ENCODE data around the gene FKBP4. TPM values are rescaled to one million over a fixed set of nuclear protein-coding genes. Genes with fewer than 3 reads are reported as not detected.

The FKBP4 gene
- total and polyA plus RNA-seq, 3 donors from 2014 or later = 64.2 to 154 (median 74.9) TPM

GRCh38 chr12:2776129-2776806 lies 18.5 kb upstream of the FKBP4 start:
- Histone ChIP-seq H3K27ac (no peak overlapping the region), H3K36me3 (ENCODE audit: low read depth, missing control alignments) (no peaks in the 10 kb centered on the region), H3K4me1 (peaks cover 3% of the 10 kb centered on the region), H3K27me3 (no peaks in the 10 kb centered on the region), H3K9me3 (no peaks in the 10 kb centered on the region), H3K4me3 (no peak overlapping the region)
- no peak for DNase-seq
- intact Hi-C loops (cut with DNase I; ENCODE audit: low total_unique reads) = no loop called here
- WGBS, 2 donors = 91 to 93% methylated on average over 20 of the region's 20 CpGs
- TF ChIP-seq POLR2A (IDR thresholded peaks at IDR 0.05) = no peak
- TF ChIP-seq CTCF (IDR thresholded peaks at IDR 0.05) = no peak

GRCh38 chr12:2779281-2779680 lies 15.5 kb upstream of the FKBP4 start:
- Histone ChIP-seq H3K9me3 (no peaks in the 10 kb centered on the region), H3K36me3 (ENCODE audit: low read depth, missing control alignments) (no peaks in the 10 kb centered on the region), H3K4me1 (peaks cover 3% of the 10 kb centered on the region), H3K27ac (no peak overlapping the region), H3K27me3 (no peaks in the 10 kb centered on the region), H3K4me3 (no peak overlapping the region)
- no peak for DNase-seq
- 83 to 91% methylated on average over 4 of the region's 4 CpGs for WGBS, 2 donors
- intact Hi-C loops (cut with DNase I; ENCODE audit: low total_unique reads) = no loop called here
- no peak for TF ChIP-seq CTCF (IDR thresholded peaks at IDR 0.05)
- TF ChIP-seq POLR2A (IDR thresholded peaks at IDR 0.05) = no peak

GRCh38 chr12:2783936-2784600 lies 10.7 kb upstream of the FKBP4 start:
- Histone ChIP-seq H3K4me1 (no peaks in the 10 kb centered on the region), H3K27ac (no peak overlapping the region), H3K9me3 (no peaks in the 10 kb centered on the region), H3K4me3 (peak overlapping the region; percentile 9 to 18), H3K27me3 (no peaks in the 10 kb centered on the region), H3K36me3 (ENCODE audit: low read depth, missing control alignments) (no peaks in the 10 kb centered on the region)
- peak; percentile 73 for DNase-seq
- peak in 2 of 3 experiments; percentile 61 to 81 for TF ChIP-seq CTCF (IDR thresholded peaks at IDR 0.05)
- TF ChIP-seq POLR2A (IDR thresholded peaks at IDR 0.05) = no peak
- 10 to 13% methylated on average over 25 of the region's 25 CpGs for WGBS, 2 donors
- intact Hi-C loops (cut with DNase I; ENCODE audit: low total_unique reads) = no loop called here

- Histone ChIP-seq H3K27ac (no peak overlapping the region), H3K9me3 (no peaks in the 10 kb centered on the region), H3K4me3 (no peak overlapping the region), H3K27me3 (no peaks in the 10 kb centered on the region), H3K36me3 (ENCODE audit: low read depth, missing control alignments) (no peaks in the 10 kb centered on the region), H3K4me1 (no peaks in the 10 kb centered on the region)
- DNase-seq = no peak
- 72 to 77% methylated on average over 5 of the region's 5 CpGs for WGBS, 2 donors
- TF ChIP-seq CTCF (IDR thresholded peaks at IDR 0.05) = no peak
- no peak for TF ChIP-seq POLR2A (IDR thresholded peaks at IDR 0.05)
- intact Hi-C loops (cut with DNase I; ENCODE audit: low total_unique reads) = no loop called here
These were observed 9.8 kb upstream of the FKBP4 start for GRCh38 chr12:2785017-2785416.
